ENCODE measurements around the gene ANXA8. TPM values are rescaled to one million over a fixed set of nuclear protein-coding genes. Genes with fewer than 3 reads are reported as not detected.

Gene ANXA8
- total and polyA plus RNA-seq, 10 of the 15 experiments (the other 5 are each of a cell fraction or from before 2014, with no cell fraction given), result 0.10 to 0.53 (median 0.41) TPM; not detected in 3

DNA sequence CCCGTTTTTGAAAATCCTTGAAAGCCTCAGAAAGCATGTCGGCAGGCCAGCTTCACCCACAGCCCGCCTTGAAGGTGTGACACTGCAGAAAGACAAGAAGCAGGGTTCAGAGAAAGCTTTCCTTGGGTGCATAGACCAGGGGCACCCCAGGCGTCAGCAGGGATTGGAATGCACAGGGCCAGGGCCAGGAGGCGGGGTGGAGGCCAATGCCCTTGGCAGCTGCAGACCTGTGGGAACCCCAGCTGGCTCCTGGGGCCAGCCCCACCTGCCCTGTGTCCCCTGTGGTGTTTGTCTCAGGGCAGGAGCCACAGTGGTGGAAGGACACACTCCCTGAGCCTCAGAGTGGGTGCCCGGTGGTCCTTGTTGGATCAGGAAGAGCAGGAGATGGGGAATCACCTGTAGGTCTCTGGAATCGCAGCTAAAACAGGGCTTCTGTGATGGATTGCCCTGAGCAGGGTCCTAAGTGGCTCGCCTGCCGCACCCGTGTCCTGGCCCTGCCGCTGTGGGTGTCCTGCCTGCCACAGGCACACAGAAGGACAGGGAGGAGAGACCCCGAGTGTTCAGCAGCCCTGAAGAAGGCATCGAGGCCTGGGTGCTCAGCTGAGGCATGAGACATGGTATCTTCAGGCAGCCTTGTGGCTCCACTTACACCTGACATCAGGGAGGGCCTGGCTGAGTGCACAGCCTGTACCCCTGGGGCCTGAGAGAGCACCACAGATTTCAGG is 32.5 kb downstream of the ANXA8 start (continued):
- TF ChIP-seq MEF2B (IDR thresholded peaks at IDR 0.05; ENCODE audit: partially characterized antibody, poor library complexity, severe bottlenecking), result no peak
- TF ChIP-seq, protein P1, sequence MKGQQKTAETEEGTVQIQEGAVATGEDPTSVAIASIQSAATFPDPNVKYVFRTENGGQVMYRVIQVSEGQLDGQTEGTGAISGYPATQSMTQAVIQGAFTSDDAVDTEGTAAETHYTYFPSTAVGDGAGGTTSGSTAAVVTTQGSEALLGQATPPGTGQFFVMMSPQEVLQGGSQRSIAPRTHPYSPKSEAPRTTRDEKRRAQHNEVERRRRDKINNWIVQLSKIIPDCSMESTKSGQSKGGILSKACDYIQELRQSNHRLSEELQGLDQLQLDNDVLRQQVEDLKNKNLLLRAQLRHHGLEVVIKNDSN (IDR thresholded peaks at IDR 0.05; ENCODE audit: borderline replicate concordance, extremely low read length, insufficient read depth, low read depth, low read length), result no peak
- TF ChIP-seq SMARCA5 (IDR thresholded peaks at IDR 0.05), result no peak
- no peak for TF ChIP-seq GATAD2B (conservative IDR thresholded peaks at IDR 0.05; ENCODE audit: low read depth)

DNA sequence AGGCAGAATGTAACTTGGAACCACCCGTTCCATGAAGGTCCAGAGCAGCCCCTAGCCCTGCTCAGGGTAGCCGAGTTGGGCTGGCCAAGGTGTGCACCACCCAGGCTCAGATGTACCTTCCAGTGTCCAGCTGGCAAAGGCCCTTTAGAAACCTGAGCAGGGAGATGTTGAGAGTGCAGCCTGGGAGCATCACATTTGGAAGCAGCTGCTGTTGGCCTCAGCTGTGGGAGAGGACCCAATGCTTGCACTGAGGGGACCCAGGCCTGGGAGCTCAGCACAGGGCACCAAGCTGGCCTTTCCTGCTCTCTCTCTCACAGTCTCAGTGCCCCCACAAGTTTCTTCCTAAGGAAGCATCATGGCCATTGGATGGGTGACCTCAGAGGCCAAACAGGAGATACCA is 33.5 kb downstream of the ANXA8 start:
- no TSS peak for BruUV-seq (replicated peaks)

More for the DNA sequence above, 33.5 kb downstream of the ANXA8 start:
- ChIA-PET RAD21 (ENCODE audit: unreplicated experiment) (no interaction called here), SMC1A (ENCODE audit: uncharacterized antibody, unreplicated experiment) (no interaction called here), POLR2A (no interaction called here), CTCF (no interaction called here)
- 3% methylated on average over 2 of the region's 2 CpGs for WGBS (ENCODE audit: insufficient coverage, insufficient replicate concordance, low lambda C conversion rate, missing lambda C conversion rate)
- intact Hi-C loops (cut with micrococcal nuclease; ENCODE audit: unreplicated experiment) (no loop called here), in situ Hi-C loops (cut with MboI) (no loop called here)
- TF ChIP-seq, protein P1 (IDR thresholded peaks at IDR 0.05; ENCODE audit: borderline replicate concordance, extremely low read length, insufficient read depth, low read depth, low read length), result no peak
- TF ChIP-seq CREM (IDR thresholded peaks at IDR 0.05; ENCODE audit: low read depth) (no peak), WRNIP1 (IDR thresholded peaks at IDR 0.05; ENCODE audit: borderline replicate concordance, low read depth, low read length) (no peak), SMAD5 (IDR thresholded peaks at IDR 0.05; ENCODE audit: low read depth) (no peak), RFX5 (IDR thresholded peaks at IDR 0.05; ENCODE audit: low read depth, low read length) (no peak), SMARCA5 (IDR thresholded peaks at IDR 0.05) (no peak), POLR2AphosphoS5 (IDR thresholded peaks at IDR 0.05; ENCODE audit: low read length) (no peak), KDM1A (IDR thresholded peaks at IDR 0.05; ENCODE audit: borderline replicate concordance) (no peak)
- peaks cover 0 to 8% of the 10 kb centered on the region in 2 experiments; a peak in 3 of 4 replicates for H3K27me3 ChIP-seq (replicated peaks in 1 of 2; ENCODE audit: control insufficient read depth in 2 of 2, insufficient read depth in 2 of 2, low read length in 1 of 2)
- H3K4me2 ChIP-seq (ENCODE audit: control insufficient read depth, insufficient read depth), result no peak overlapping the region
- FAIRE-seq (no peak), ATAC-seq (no peak), DNase-seq (ENCODE audit: low read depth, low spot score) (no peak)
- H4K20me1 ChIP-seq (ENCODE audit: control insufficient read depth, insufficient read depth), result no peaks in the 10 kb centered on the region
- H3K9me3 ChIP-seq (replicated peaks; ENCODE audit: control insufficient read depth, insufficient read depth, low read length), result no peaks in the 10 kb centered on the region; the same call in 2 of the 3 replicates
- no peaks in the 10 kb centered on the region for H3K4me1 ChIP-seq (ENCODE audit: control insufficient read depth, insufficient read depth, low read length)
- no peak overlapping the region for H3K27ac ChIP-seq (ENCODE audit: control insufficient read depth, insufficient read depth)
- H2AFZ ChIP-seq (ENCODE audit: control insufficient read depth, low read depth, low read length), result no peak overlapping the region
- no peaks in the 10 kb centered on the region for H3K79me2 ChIP-seq (ENCODE audit: control insufficient read depth, insufficient read depth, low read length)
- H3K36me3 ChIP-seq (ENCODE audit: control insufficient read depth in 2 of 2, insufficient read depth in 2 of 2, low read length in 1 of 2), result no peaks in the 10 kb centered on the region
- H3K9ac ChIP-seq (ENCODE audit: control insufficient read depth, insufficient read depth, low read length), result no peak overlapping the region
- H3K4me3 ChIP-seq, result no peak overlapping the region

All from GM12878 (cell line).